T-helper 1 cell (primary cell): Measurements from ENCODE around the gene HS3ST4.

Experiments used
- DNase-seq, 5 donors: peaks; one replicate each; pipeline ENCODE4 v3.0.0-alpha.2; 2012 to 2020
- total RNA-seq, 4 donors: gene quantifications; one replicate each; lab custom pipeline; 2026; lab: John Stamatoyannopoulos, UW

HS3ST4 gene
- total RNA-seq = 0 reads per million in 4 donors

DNA sequence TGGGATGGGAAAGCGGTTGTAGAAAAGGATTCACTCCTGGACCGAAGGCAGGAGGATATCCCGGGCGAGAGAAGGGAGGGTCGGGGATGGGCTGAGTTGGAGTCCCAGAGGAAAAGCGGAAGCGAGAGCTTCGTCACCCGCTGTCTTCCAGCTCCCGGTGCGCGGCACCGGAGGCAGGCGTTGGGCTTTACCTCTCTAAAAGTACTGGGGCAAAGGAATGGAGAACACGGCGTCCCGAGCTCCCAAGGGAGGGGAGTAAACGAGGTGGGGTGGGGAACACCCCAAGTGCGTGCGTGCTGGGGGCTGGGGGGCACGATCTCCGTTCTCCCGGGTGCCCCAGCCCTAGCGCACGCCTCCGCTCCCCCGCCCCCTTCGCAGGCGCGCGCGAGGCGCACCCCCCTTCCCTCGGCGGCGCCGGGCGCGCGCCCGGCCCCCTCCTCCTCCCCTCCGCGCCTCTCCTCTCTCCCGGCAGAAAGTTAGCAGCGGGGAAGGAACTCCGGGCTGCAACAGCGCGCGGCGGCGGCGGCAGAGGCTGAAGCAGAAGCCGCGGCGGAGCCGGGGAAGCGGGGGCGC, at the start of gene HS3ST4:
Gene HS3ST4, plus strand, starts transcription at position 441 of the 573 bp plus-strand sequence.
- no peak for DNase-seq

DNA sequence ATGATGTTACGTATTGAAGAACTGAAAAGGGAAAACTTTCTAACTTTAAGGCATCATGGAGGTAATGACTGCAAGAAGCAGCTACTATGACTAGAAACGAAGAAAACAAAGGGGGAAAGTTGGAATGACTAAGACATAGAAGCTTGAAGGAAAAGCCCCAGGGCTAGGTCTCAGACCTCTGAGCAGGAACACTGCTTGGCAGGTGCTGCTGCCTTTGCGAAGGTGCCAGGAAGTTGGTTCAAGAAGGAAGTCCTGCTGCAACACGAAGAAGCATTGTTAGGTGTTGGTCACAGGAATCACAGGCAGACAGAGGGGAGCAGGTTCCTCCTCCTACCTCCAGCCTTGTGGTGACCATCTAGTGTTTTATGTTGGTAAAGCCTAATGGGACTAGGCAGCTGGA, 48.1 kb upstream of the HS3ST4 start:
- DNase-seq = no peak

DNA sequence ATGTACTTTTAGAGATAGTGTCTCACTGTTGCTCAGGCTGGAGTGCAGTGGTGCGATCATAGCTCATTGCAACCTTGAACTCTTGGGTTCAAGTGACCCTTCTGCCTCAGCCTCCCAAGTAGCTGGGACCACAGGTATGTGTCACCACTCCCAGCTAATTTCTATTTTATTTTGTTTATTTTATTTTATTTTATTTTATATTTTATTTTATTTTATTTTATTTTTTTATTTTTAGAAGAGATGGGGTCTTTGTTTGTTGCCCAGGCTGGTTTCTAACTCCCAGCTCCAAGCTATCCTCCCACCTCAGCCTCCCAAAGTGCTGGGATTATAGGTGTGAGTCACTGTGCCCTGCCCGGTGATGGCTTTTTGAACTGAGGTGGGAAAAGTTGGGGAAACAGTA, 35.1 kb upstream of the HS3ST4 start:
- no peak for DNase-seq

DNA sequence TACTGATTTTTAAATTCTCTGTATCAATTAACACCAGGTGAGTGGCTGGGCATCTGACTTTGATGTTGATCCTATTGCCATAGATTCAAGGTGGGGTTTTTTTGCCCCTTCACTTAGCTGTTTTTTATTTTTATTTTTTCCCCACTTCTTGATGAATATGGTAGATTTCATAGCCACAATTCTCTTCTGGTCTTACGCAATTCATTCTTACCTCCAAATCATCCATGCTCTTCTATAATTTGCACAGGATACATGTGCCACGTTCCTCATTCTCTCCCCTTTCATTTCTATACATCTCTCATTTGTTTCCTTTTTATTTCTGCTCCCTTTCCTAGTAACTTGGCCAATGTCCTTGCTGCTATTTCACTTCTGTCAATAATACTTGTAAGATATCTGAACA, 14.9 kb upstream of the HS3ST4 start:
- DNase-seq = no peak

DNA sequence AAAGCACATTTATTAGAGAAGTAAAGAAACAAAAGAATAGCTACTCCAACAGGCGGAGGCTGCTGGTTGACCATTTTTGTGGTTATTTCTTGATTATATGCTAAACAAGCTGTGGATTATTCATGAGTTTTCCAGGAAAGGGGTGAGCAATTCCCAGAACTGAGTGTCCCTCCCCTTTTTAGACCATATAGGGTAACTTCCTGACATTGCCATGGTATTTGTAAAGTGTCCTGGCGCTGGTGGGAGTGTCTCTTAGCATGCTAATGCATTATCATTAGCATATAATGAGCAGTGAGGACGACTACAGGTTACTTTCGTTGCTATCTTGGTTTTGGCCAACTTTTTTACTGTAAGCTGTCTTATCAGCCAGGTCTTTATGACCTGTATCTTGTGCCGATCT, 12.2 kb upstream of the HS3ST4 start:
- DNase-seq = no peak

DNA sequence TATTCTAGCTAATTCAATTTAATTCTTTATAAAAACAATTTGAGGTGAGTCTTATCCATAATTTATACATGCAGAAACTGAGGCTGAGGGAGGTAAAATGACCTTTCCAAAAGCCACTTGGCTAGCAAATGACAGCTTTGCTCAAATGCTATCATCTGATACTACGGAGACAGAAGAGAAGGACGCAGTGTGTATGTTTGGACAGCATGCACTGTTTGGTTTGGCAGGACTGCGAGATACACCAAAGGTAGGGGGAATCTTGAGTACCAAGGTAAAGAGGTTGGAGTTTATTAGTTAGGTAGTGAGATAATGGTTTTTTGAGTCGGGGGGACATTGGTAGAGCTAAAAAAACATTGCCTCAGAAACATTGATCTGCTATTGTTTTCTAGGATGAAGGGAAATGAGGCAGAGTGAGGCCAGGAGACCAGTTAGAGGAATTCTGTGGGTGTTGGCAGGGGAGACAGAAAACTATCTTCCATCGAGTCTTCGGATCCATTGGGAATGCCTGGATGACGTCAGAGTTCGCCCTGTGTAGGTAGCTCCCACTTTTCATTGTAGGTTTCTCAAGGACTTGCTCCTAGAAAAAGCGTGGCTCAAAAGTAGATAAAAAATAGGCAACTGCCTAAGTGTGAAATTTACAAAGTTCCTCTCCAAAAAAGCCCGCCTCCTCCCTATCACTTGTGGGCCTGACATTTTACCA, 2.5 kb upstream of the HS3ST4 start:
- no peak for DNase-seq

DNA sequence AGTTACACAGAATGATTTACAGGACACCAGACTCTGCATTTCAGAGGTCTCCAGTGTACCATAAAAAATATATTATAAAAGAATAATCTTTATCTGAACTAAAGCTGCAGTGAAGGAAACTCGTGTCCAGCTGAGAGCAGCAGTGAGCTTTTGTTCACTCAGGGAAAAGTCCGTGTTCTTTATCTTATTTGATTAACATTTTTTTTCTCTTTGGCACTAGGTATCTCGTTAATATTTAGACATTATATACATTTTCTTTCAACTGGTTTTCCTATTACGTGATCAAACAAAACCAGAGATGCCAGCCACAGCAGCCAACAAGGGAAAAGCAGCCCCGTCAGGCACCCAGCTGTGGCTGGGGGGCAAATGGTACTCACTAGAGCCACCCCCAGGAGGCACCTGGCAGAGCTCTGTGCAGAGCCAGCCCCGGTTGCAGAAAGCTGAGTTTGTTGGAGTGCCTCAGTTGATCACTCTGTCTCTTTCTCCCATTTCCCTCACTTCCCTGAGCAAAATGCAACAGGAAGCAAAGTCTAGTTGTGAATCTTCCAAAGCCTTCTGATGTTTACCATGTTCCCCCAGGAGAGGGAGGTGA, 1.1 kb upstream of the HS3ST4 start:
- no peak for DNase-seq

DNA sequence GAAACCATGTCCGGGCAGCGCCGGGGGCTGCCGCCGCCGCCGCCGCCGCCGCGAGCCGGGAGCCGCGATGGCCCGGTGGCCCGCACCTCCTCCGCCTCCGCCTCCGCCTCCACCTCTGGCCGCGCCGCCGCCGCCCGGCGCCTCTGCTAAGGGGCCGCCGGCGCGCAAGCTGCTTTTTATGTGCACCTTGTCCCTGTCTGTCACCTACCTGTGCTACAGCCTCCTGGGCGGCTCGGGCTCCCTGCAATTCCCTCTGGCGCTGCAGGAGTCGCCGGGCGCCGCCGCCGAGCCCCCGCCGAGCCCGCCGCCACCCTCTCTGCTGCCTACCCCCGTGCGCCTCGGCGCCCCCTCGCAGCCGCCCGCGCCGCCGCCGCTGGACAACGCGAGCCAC, 587 bp downstream of the HS3ST4 start:
- DNase-seq = no peak

DNA sequence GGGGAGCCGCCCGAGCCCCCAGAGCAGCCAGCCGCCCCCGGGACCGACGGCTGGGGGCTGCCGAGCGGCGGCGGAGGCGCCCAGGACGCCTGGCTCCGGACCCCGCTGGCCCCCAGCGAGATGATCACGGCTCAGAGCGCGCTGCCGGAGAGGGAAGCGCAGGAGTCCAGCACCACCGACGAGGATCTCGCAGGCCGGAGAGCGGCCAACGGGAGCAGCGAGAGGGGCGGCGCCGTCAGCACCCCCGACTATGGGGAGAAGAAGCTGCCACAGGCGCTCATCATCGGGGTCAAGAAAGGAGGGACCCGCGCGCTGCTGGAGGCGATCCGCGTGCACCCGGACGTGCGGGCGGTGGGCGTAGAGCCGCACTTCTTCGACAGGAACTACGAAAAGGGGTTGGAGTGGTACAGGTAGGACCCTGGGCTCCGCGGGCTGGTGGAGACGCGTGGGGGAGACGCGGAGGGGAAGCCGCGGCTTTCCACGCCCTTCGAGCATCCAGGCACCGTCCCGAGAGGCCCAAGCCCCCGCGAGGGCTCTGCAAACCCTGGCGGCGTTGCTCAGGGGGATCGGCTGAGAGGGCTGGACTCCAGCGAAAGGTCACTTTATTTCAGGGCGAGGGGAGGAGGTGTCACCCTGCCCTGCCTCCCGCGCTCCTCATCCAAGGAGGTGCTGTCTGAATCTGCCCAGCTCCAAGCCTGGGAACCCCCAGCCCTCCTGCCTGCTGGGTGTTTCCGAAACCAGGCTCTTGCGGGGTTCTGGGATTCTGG, 1.2 kb downstream of the HS3ST4 start:
- no peak for DNase-seq

DNA sequence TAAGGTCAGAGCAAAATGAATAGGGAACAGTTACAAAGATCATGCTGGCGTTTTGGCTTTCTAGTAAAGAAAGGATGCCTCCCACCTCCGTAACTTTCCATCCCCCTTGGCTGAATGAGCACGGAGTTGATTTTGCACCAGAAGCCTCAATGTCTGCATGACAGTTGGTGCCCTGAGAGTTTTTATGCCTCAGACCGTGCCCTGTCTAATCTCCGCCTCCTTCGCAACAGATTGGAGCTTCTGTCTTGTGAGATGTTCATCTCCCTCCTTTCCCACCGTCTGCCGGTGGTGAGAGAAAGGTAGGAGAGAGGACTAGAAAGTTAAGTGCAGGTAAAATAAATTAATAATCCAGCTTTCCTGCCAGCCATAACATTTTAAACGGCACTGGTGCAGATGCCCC, 1.9 kb downstream of the HS3ST4 start:
- no peak for DNase-seq

DNA sequence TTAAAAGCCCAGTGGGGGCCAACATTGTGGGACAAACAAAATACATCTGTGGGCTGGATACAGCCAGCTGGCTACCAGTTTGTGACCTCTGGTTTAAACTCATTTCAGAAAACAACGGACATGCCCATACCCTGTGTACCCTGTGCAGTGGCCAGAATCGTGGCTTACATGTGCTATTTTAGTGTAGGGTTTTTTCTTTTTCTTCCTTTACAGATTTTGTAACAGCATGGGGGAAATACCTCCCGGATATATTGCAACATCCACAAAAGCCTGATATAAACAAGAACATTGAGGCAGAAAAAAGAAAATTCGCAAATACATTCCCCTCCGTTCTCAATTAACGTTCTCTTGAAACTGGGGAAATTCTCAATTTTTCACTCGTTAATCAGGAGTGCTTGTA, 7.3 kb downstream of the HS3ST4 start:
- DNase-seq = no peak

DNA sequence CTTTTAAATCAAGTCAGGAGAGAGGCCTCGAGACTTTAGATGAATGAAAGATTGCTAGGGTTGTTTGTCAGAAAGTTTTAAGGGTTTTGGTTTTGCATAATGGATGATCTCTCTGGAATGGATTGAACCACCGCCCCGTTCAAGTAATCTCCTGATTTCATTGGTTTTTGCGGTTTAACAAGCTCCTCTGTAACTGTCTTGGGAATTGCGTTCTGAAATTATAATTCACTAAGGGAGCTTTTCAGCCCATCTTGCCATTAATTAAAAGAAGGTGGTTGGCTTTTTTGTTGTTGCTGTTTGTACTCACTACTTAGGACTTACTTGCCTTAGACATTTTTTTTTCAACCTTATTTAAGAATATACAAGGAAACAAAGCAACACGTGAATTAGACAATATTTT, 8.8 kb downstream of the HS3ST4 start:
- no peak for DNase-seq

DNA sequence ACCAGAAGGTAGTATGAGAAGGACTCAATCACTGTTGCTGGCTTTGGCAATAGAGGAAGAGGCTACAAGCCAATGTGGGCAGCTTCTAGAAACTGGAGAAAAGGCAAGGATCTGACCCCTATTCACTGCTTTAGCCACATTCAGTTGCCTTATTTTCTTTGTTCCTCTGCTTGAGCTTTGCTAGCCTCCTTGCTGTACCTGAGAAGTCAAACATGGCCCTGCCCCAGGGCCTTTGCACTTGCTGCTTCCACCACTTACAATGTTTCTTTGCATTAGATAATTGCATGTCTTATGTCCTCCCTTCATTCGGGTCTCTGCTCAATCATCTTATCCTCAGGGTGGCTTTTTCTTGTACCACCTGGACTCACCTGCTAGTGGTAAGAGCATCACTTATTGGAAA, 15.8 kb downstream of the HS3ST4 start:
- no peak for DNase-seq

DNA sequence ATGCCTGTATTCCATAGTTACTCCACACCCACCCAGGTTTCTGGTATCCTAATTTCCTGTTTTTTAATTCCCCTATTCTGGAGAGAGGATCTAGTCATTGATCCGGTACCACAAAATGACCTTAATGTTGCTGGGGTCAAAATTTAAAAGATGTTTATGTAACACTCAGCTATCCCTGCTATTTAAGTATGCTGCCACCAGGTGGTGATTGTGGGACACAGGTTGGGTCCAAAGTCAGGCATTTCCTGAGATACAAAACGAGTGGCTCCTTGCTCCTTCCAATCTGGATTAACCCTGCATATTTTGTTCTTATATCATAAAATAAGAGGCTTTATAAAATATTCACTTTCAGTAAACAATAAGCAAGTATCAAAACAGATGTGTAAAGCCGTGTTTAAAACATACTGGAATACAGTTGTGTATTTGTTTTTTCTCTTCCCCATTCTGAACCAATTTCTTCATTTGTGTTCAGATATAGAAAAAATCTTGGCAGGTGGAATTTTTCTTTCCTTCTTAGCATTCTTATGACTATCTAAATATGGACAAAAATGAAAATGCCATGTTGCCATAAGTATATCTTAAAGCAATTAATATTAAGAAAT, 16.3 kb downstream of the HS3ST4 start:
- peak in 1 of 5 donors; percentile 12 for DNase-seq

DNA sequence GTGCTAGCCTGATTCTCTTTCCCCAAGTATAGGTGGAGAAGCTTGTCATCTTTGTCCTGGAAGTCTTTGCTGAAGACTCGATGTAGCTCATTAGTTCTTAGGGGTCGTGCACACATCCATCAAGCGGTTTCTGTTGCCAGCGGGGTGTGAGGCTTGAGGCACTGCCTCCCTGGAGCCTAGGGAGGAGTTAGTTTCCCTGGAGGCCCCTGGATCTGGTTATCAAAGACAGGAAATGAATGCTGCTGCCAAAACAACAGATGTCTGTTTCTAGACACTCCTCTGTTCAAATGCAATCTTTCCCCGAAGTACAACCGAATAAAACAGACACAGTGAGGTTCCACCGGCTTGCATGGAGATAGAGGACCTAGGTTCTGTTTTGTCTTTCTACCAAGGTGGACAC, 17.5 kb downstream of the HS3ST4 start:
- no peak for DNase-seq

DNA sequence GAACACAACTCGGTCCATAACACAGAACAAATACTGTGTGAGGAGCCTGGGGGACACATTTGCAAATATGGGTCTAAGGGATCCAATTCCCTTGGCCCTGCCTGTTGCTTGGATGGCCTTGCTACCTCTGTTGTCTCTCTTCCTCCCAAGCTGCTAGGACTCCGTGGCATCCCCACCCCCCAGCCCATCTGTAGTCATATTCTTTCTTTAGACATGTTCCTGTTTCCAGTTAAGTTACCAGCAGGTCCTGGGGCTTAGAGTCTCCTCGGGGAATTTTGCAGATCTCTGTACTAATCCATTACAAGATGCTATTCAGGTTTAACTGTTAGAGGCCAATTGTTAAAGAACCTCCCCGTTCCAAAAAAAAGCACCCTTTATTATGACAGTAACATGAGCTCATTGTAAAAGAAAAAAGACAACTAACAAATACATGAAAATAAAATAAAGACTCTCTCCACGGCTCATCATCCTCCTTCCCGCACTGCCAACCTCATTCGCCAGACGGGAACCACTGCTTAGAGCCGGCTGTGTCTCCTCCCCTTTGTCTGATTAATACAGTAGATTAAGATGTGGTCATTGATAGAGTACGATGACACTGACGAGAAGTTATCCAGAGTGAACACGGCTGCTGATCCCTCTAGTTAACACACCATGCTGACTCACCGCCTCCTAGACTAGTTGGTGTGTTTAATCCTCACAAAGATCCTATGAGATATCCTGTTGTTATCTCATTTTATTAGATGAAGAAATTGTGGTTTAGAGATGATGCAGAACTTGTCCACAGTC, 22.2 kb downstream of the HS3ST4 start:
- DNase-seq = no peak

DNA sequence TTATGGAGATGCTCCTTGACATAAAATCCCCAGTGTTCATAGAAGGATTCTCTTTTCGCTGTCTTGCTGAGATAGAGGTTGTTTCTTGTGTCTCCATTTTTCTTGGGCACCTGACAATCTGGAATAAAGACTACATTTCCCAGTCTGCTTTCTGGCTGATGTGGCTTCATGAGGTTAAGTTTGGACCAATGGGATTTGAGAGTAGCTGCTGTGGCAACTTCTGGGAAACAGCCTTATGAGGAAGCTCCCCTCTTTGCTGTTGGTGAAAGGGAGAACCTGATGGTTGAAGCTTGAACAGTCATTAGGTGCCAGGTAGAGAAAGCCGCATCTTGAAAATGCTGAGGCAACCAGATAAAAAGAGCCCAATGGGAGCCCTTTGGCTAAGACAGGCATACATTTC, 24.4 kb downstream of the HS3ST4 start:
- no peak for DNase-seq

DNA sequence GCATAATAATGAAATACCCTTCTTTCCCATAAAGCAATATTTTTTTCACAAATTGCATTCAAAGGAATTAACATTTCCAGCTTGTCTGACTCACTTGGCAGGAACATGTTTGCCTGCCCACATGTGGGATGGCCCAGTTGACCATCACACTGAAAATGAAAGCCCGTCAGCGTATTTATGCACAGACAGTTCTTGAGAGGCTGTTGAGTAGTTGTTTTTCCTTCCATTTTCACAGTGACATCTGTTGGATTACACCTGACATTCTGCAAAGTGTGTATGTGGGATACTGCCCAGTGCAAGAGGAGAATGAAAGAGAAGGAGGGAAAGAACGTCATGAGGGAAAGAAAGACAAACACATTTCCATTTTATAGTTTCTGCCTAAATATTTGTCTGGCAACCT, 29.7 kb downstream of the HS3ST4 start:
- no peak for DNase-seq

DNA sequence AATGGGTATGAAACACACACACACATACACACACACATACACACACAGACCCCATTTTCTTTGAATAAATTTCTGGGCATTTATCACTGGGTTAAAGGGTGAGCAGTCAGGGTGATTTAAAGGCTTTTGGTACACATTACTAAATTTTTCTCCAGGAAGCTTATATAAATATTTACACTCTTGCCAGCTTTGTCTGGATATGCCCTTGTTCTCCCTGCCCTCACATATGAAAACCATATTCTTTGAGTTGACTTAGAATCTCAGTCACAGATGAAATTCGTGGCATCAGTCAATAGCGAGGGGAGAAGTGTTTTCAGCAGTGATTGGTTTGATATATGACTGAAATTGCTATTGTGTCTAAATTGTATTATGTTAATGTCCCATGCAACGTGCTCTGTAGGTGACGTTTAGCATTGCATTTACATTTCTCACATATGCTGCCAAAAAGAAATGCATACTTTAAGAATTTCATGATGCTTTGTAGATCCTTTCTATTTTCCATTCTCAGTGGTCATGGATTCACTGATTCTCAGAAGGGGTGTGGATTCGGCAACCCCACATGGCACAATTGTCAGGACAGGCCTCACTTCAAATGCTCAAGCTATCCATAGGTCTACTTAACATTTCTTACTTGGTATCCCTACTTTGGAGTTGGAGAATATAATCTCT, 34.8 kb downstream of the HS3ST4 start:
- DNase-seq = no peak

DNA sequence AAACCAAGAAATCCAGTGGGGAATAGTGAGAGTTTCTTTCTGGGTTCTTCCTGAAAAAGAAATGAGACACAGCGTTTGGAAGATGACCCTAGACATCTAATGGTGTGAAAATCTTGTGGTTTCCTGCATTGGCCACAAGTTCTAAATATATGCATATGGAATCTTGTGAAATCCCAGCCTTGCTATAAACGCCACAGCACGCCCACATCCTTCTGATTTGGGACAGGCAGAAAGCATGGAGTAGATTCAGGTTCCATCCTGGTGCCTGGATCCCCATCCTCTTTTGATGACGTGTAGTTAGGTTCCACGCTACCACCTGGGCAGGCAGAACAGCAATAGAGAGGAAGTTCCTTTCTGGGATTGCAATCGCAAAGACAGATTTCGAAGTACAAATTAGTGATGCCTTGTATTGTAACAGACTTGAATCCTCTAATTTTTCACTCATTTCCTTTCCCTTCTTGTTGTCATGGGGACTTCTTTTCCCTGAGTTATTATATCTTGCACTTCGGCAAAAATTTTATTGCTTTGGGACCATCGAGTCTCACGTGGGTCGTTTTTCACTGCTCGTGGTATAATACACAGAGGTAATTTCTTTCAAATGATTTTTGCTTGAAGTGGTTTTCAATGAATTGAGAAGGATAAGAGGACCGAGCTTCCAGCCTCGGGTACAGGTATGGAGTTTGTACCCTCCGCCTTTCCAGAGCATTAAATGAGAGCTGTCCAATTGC, 37.6 kb downstream of the HS3ST4 start:
- DNase-seq = no peak

DNA sequence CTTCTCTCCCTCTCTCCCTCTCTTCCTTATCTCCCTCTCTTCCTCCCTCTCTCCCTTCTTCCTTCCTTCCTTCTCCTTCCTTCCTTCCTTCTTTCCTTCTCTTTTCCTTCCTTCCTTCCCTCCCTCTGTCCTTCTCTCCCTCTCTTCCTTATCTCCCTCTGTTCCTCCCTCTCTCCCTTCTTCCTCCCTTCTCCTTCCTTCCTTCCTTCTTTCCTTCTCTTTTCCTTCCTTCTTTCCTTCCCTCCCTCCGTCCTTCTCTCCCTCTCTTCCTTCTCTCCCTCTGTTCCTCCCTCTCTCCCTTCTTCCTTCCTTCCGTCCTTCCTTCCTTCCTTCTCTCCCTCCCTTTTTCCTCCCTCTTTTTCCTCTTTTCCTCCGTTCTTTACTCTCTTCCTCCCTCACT, 38.6 kb downstream of the HS3ST4 start:
- no peak for DNase-seq
